K562 (cell line): ENCODE results near the gene ADNP2. TPM values are rescaled to one million over a fixed set of nuclear protein-coding genes. Genes with fewer than 3 reads are reported as not detected.

Source experiments
- ATAC-seq: fragments of 200-7000 bp; cut with Tn5 transposase; 3 replicates; pipeline ENCODE4 v1.9.1; 2020; ENCODE audit warnings: moderate library complexity
- BruUV-seq: library from RNA; stranded (reverse); fragments of 400-500 nt; replicated peaks from 2 replicates; lab custom pipeline; 2021; lab: Mats Ljungman, UMichigan
- CTCF ChIA-PET: fragments of 300-600 bp; formaldehyde crosslinking; extraction: SDS; loops from one replicate; lab custom pipeline; 2021; ENCODE audit warnings: low intra/inter-chr PET ratio; lab: Yijun Ruan, JAX
- POLR2A ChIA-PET: fragments of 300-600, 350-650 bp; sonication (Branson Sonifier 250); formaldehyde crosslinking; extraction: SDS; loops from one replicate; lab custom pipeline; 2021; ENCODE audit warnings: antibody characterized with exemption, inconsistent platforms; lab: Yijun Ruan, JAX
- DNase-seq, 4 experiments: peaks; one replicate each; pipeline versions ENCODE4 v3.0.0 to v3.0.0-alpha.2; 2011 to 2018; ENCODE audit warnings: low spot score in 3 of 4, mixed read lengths in 3 of 4; ENCODE audit errors: extremely low read depth in 1 of 4
- FAIRE-seq: peaks from 2 replicates; lab custom pipeline; 2011; peaks lifted over from hg19 to GRCh38; lab: Jason Lieb, UNC
- H2AFZ ChIP-seq: 2 replicates; pipeline ENCODE4 v1.6.0; 2011; ENCODE audit warnings: low read depth, low read length, control low read depth, inconsistent platforms
- H3K27ac ChIP-seq: fragments of 200-600 bp; 3 replicates; pipeline ENCODE4 v1.8.0; 2011; ENCODE audit warnings: low read depth, mild to moderate bottlenecking, control low read depth, inconsistent platforms, low read length, moderate library complexity, mixed read lengths; ENCODE audit errors: extremely low read depth
- H3K27me3 ChIP-seq, 2 experiments: fragments of 300-600 bp in 1 of 2; 2 replicates in 1 of 2; 3 replicates in 1 of 2; pipeline versions ENCODE4 v1.6.0 to v1.8.0; 2011; ENCODE audit warnings: inconsistent platforms in 2 of 2, low read length in 2 of 2, mild to moderate bottlenecking in 1 of 2, mixed read lengths in 1 of 2, moderate library complexity in 1 of 2; ENCODE audit not compliant: control insufficient read depth in 2 of 2, insufficient read depth in 2 of 2
- H3K36me3 ChIP-seq: fragments of 300-600 bp; 3 replicates; pipeline ENCODE4 v1.8.0; 2011; ENCODE audit warnings: mild to moderate bottlenecking, low read length, inconsistent platforms; ENCODE audit not compliant: control insufficient read depth, insufficient read depth
- H3K4me1 ChIP-seq, 2 experiments: fragments of 200-600 bp in 1 of 2; replicated peaks in 1 of 2; 2 replicates in 1 of 2; 3 replicates in 1 of 2; pipeline versions ENCODE4 v1.5.1 to v1.8.0; 2011; ENCODE audit warnings: inconsistent platforms in 2 of 2, low read length in 2 of 2, mild to moderate bottlenecking in 1 of 2, mixed read lengths in 1 of 2, moderate library complexity in 1 of 2; ENCODE audit not compliant: control insufficient read depth in 2 of 2, insufficient read depth in 2 of 2
- H3K4me2 ChIP-seq: 2 replicates; pipeline ENCODE4 v1.6.1; 2011; ENCODE audit warnings: low read length, control low read depth, inconsistent platforms, mixed read lengths; ENCODE audit not compliant: insufficient read depth
- H3K4me3 ChIP-seq: fragments of 200-600 bp; sonication (generic), shearing (Covaris generic); 2 replicates; pipeline ENCODE4 v1.5.1; 2016; ENCODE audit warnings: control low read depth, inconsistent platforms
- H3K79me2 ChIP-seq: fragments of 200-600 bp; 3 replicates; pipeline ENCODE4 v1.8.0; 2011; ENCODE audit warnings: low read length, inconsistent platforms; ENCODE audit not compliant: control insufficient read depth, insufficient read depth
- H3K9ac ChIP-seq, 2 experiments: 2 replicates each; pipeline versions ENCODE4 v1.6.0 to v1.6.1; 2011; ENCODE audit warnings: low read depth in 2 of 2, low read length in 2 of 2, control low read depth in 1 of 2, inconsistent platforms in 1 of 2, mild to moderate bottlenecking in 1 of 2, mixed read lengths in 1 of 2; ENCODE audit not compliant: insufficient read depth in 1 of 2
- H3K9me1 ChIP-seq: one replicate; pipeline ENCODE4 v1.6.0; 2011; ENCODE audit warnings: inconsistent platforms, mild to moderate bottlenecking, low read length, moderate library complexity; ENCODE audit not compliant: control insufficient read depth, insufficient read depth
- H3K9me3 ChIP-seq: replicated peaks from 2 replicates; pipeline ENCODE4 v1.5.1; 2011; ENCODE audit warnings: low read depth, low read length, inconsistent platforms; ENCODE audit not compliant: control insufficient read depth, insufficient read depth
- H4K20me1 ChIP-seq: replicated peaks from 2 replicates; pipeline ENCODE4 v1.6.1; 2011; ENCODE audit warnings: low read length, inconsistent platforms, mixed read lengths; ENCODE audit not compliant: control insufficient read depth, insufficient read depth
- FOXJ3 ChIP-seq: sonication (generic); formaldehyde crosslinking; IDR thresholded peaks from 2 replicates; pipeline ENCODE4 v1.4.0; 2020; ENCODE audit warnings: mild to moderate bottlenecking, missing genetic modification reagents
- HBP1 ChIP-seq: fragments of 450-650 bp; formaldehyde crosslinking; IDR thresholded peaks from 2 replicates; pipeline ENCODE4 v1.4.0; 2022; ENCODE audit warnings: missing genetic modification characterization
- TCF3 ChIP-seq: sonication (generic); formaldehyde crosslinking; IDR thresholded peaks from 2 replicates; pipeline ENCODE4 v1.4.0; 2020; ENCODE audit warnings: mild to moderate bottlenecking, missing genetic modification reagents
- ZBTB8A ChIP-seq: fragments of 450-650 bp; IDR thresholded peaks from 2 replicates; pipeline ENCODE4 v1.6.1; 2018; ENCODE audit warnings: mild to moderate bottlenecking, moderate library complexity; ENCODE audit not compliant: partially characterized antibody
- ZNF23 ChIP-seq: fragments of 250-450 bp; sonication (Bioruptor Pico); IDR thresholded peaks from 2 replicates; pipeline ENCODE4 v1.4.0; 2020; ENCODE audit warnings: mild to moderate bottlenecking
- WGBS: fragments of 100-300 bp; shearing (Covaris generic); methylation state at CpG from one replicate; pipeline ENCODE4 v1.1.6; 2016; ENCODE audit warnings: low coverage, mixed read lengths; ENCODE audit not compliant: insufficient coverage; ENCODE audit errors: missing lambda C conversion rate; 5-methylcytosine and 5-hydroxymethylcytosine counted together
- in situ Hi-C: fragments of 300-500 bp; cut with MboI; formaldehyde crosslinking; loops from 4 replicates; pipeline ENCODE4 v1.15.0; 2018; ENCODE audit warnings: inconsistent platforms, mixed read lengths
- intact Hi-C: fragments of 100-400 bp; cut with micrococcal nuclease; formaldehyde crosslinking; loops from 2 replicates; pipeline ENCODE4 v1.14.2; 2022
- polyA plus RNA-seq, 8 experiments: library from polyadenylated mRNA; depleted of rRNA in 4 of 8; stranded (reverse) in 5 of 8; unstranded in 3 of 8; fragments of >200 nt; fragmentation: Nextera tagmentation in 2 of 8; fragmentation: Illumina TruSeq in 1 of 8; extraction: Ambion mirVana in 2 of 8; extraction: Trizol in 1 of 8; gene quantifications; 2 replicates each; pipeline versions ENCODE4 v1.2.1 to v1.2.3, GENCODE V29; 2011 to 2014; ENCODE audit warnings: inconsistent platforms in 1 of 8, missing spikeins in 1 of 8
- total RNA-seq, 7 experiments: library from RNA; depleted of rRNA in 6 of 7; stranded (reverse); fragments of >200 nt in 6 of 7; fragmentation: Illumina TruSeq in 2 of 7; extraction: Trizol in 2 of 7; gene quantifications; 2 replicates each; pipeline versions ENCODE4 v1.2.1 to v1.2.3, GENCODE V29; 2011 to 2021; ENCODE audit warnings: low replicate concordance in 1 of 7
- TF ChIP-seq, protein P1 (sequence below): sonication (generic); formaldehyde crosslinking; IDR thresholded peaks from 2 replicates; pipeline ENCODE4 v1.4.0; 2020; ENCODE audit warnings: mild to moderate bottlenecking, missing genetic modification reagents
- TF ChIP-seq, protein P2 (sequence below): fragments of 250-450 bp; sonication (Bioruptor Pico); IDR thresholded peaks from 2 replicates; pipeline ENCODE4 v1.5.0; 2021; ENCODE audit warnings: mild to moderate bottlenecking, moderate library complexity
- TF ChIP-seq, protein P3 (sequence below): fragments of 450-650 bp; IDR thresholded peaks from one replicate; pipeline ENCODE4 v1.6.1; 2018; ENCODE audit warnings: mild to moderate bottlenecking, moderate library complexity; ENCODE audit not compliant: partially characterized antibody
- TF ChIP-seq, protein P4 (sequence below): fragments of 450-650 bp; IDR thresholded peaks from 2 replicates; pipeline ENCODE4 v1.6.1; 2017; ENCODE audit warnings: antibody characterized with exemption

ADNP2 gene
- total and polyA plus RNA-seq, 9 of the 15 experiments (the other 6 are each of a cell fraction or from before 2014, with no cell fraction given), result 5.8 to 24.3 (median 16.0) TPM

- Histone ChIP-seq H3K9me1 (no peaks in the 10 kb centered on the region), H3K27ac (no peak overlapping the region), H3K36me3 (peaks cover under 1% of the 10 kb centered on the region; the same call in 1 of the 3 replicates), H3K4me2 (no peak overlapping the region), H3K4me1 (peaks cover 22 to 34% of the 10 kb centered on the region in 2 experiments; a peak in 4 of 5 replicates), H3K4me3 (no peak overlapping the region), H3K9ac (no peak overlapping the region; a peak in 1 of 4 replicates), H2AFZ (peak overlapping the region; percentile 76), H4K20me1 (peaks cover 7% of the 10 kb centered on the region; the same call in 1 of the 2 replicates), H3K27me3 (no peaks in the 10 kb centered on the region), H3K9me3 (no peaks in the 10 kb centered on the region; the same call in 1 of the 2 replicates), H3K79me2 (peaks cover 11% of the 10 kb centered on the region)
- ChIA-PET CTCF (no interaction called here), POLR2A (interaction anchor here (1.9 kb wide), 1 partner anchor 10 kb away, joined by 7 read pairs; no protein-coding TSS in a partner anchor)
- in situ Hi-C loops, result no loop called here
- DNase-seq, result peak in 2 of 4 experiments; percentile 10 to 55
- FAIRE-seq, result peak; percentile 49
- no TSS peak for BruUV-seq
- WGBS, result 40% methylated on average over 12 of the region's 13 CpGs
- ATAC-seq, result no peak; the same call in 2 of the 3 replicates
- intact Hi-C loops, result loop anchor here (5.0 kb wide), 1 partner anchor 68 kb away; no protein-coding TSS in a partner anchor
- TF ChIP-seq, protein P1, sequence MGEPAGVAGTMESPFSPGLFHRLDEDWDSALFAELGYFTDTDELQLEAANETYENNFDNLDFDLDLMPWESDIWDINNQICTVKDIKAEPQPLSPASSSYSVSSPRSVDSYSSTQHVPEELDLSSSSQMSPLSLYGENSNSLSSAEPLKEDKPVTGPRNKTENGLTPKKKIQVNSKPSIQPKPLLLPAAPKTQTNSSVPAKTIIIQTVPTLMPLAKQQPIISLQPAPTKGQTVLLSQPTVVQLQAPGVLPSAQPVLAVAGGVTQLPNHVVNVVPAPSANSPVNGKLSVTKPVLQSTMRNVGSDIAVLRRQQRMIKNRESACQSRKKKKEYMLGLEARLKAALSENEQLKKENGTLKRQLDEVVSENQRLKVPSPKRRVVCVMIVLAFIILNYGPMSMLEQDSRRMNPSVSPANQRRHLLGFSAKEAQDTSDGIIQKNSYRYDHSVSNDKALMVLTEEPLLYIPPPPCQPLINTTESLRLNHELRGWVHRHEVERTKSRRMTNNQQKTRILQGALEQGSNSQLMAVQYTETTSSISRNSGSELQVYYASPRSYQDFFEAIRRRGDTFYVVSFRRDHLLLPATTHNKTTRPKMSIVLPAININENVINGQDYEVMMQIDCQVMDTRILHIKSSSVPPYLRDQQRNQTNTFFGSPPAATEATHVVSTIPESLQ, result no peak
- TF ChIP-seq ZBTB8A (no peak), TCF3 (CRISPR knock-in tag) (peak; percentile 22; the same call in 1 of the 2 replicates), HBP1 (CRISPR knock-in tag) (no peak), ZNF23 (CRISPR knock-in tag) (no peak), FOXJ3 (CRISPR knock-in tag) (no peak)
- TF ChIP-seq, protein P2, sequence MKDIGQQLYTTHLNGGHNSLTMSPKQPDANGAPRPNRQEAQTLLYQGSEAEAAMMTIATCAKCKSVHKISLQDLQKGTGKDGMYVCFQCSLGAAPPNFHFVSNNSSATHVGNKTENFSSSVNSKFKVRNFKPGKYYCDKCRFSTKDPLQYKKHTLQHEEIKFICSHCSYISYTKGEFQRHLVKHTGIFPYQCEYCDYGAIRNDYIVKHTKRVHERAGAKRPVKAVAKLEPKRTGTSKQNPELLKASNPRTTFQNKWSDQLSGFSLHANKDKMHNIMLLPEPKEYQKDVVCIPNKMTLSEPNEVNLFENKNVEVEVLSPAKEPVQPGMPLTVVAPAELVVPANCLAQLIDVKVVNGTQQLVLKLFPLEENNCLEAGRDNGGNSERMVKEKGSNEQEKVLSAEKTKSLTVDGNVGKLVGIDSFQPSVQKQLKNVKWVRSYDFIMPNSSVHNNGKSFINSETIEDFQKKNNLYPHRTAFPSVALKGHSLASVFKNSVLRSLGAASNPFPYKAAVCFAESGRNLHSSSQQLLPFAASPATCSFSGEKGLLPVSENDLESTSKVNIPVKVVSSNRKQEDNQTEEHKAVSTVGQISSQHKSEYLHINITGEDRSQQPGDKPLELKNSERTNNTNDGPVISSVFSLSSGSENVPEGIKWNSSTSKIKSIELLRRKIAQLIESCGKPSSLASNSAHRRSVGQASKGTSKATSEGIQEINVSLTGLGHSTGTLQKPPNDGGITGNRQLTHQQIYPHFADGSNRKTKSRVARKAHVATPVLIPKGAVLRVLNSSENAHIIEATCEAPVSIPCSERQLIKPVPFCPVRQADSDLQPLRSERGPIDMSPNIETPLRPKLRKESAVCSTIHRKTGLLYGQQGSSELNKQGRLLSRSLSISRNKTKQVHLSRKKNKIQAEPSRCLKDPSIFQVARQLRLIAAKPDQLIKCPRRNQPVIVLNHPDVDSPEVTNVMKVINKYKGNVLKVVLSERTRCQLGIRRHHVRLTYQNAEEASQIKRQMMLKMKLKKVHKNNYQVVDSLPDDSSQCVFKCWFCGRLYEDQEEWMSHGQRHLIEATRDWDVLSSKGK (CRISPR knock-in tag), result no peak
- TF ChIP-seq, protein P3, sequence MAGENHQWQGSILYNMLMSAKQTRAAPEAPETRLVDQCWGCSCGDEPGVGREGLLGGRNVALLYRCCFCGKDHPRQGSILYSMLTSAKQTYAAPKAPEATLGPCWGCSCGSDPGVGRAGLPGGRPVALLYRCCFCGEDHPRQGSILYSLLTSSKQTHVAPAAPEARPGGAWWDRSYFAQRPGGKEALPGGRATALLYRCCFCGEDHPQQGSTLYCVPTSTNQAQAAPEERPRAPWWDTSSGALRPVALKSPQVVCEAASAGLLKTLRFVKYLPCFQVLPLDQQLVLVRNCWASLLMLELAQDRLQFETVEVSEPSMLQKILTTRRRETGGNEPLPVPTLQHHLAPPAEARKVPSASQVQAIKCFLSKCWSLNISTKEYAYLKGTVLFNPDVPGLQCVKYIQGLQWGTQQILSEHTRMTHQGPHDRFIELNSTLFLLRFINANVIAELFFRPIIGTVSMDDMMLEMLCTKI, result no peak
- TF ChIP-seq, protein P4, sequence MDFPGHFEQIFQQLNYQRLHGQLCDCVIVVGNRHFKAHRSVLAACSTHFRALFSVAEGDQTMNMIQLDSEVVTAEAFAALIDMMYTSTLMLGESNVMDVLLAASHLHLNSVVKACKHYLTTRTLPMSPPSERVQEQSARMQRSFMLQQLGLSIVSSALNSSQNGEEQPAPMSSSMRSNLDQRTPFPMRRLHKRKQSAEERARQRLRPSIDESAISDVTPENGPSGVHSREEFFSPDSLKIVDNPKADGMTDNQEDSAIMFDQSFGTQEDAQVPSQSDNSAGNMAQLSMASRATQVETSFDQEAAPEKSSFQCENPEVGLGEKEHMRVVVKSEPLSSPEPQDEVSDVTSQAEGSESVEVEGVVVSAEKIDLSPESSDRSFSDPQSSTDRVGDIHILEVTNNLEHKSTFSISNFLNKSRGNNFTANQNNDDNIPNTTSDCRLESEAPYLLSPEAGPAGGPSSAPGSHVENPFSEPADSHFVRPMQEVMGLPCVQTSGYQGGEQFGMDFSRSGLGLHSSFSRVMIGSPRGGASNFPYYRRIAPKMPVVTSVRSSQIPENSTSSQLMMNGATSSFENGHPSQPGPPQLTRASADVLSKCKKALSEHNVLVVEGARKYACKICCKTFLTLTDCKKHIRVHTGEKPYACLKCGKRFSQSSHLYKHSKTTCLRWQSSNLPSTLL, result no peak
Measured at GRCh38 chr18:80105369-80106167, 3.5 kb upstream of the ADNP2 start.
